HL-60 (cell line): Measurements from ENCODE around the gene CDK8.

Experiments used
- CTCF ChIP-seq: IDR thresholded peaks from one replicate; pipeline ENCODE4 v1.5.1; 2011; ENCODE audit warnings: low read length, control low read depth, inconsistent platforms; ENCODE audit not compliant: insufficient read depth
- POLR2AphosphoS5 ChIP-seq: IDR thresholded peaks from 2 replicates; pipeline ENCODE4 v1.6.1; 2012; ENCODE audit warnings: low read depth
- REST ChIP-seq: IDR thresholded peaks from 2 replicates; pipeline ENCODE4 v1.6.1; 2012; ENCODE audit warnings: low read depth; ENCODE audit not compliant: insufficient replicate concordance

GRCh38 chr13:26325876-26326275 lies 71.9 kb downstream of the CDK8 start:
- TF ChIP-seq CTCF (no peak), POLR2AphosphoS5 (no peak), REST (no peak)
